HCT116 (cell line): Measurements from ENCODE around the gene MGAM2. TPM values are rescaled to one million over a fixed set of nuclear protein-coding genes. Genes with fewer than 3 reads are reported as not detected.

Experiments used
- ATAC-seq: fragments of 200-7000 bp; cut with Tn5 transposase; 2 replicates; pipeline ENCODE4 v1.9.1; 2020; ENCODE audit warnings: mild to moderate bottlenecking, moderate library complexity
- BruUV-seq: library from RNA; stranded (reverse); fragments of 400-500 nt; replicated peaks from 2 replicates; lab custom pipeline; 2021; lab: Mats Ljungman, UMichigan
- CTCF ChIA-PET: fragments of 300-600 bp; sonication (Branson Sonifier 250); formaldehyde crosslinking; loops from one replicate; lab custom pipeline; 2021; ENCODE audit warnings: antibody characterized with exemption; lab: Charles Lee
- POLR2A ChIA-PET: fragments of 300-600, 350-600 bp; sonication (Branson Sonifier 250); formaldehyde crosslinking; loops from one replicate; lab custom pipeline; 2021; ENCODE audit warnings: antibody characterized with exemption; lab: Charles Lee
- RAD21 ChIA-PET, 2 experiments: fragments of 300-600 bp; sonication (Branson Sonifier 250); formaldehyde crosslinking; loops; one replicate each; lab custom pipeline; 2023; ENCODE audit warnings: low total read pairs in 2 of 2; ENCODE audit not compliant: uncharacterized antibody in 2 of 2, unreplicated experiment in 2 of 2, low non-redundant PET in 1 of 2; lab: Charles Lee
- DNase-seq: peaks from one replicate; pipeline ENCODE4 v3.0.0-alpha.2; 2010; ENCODE audit warnings: low read depth, low spot score
- H2AFZ ChIP-seq: fragments of 200-600 bp; shearing (Covaris generic), sonication (generic); 2 replicates; pipeline ENCODE4 v1.6.1; 2017; ENCODE audit warnings: low read depth, mixed run types, mixed read lengths, antibody characterized with exemption, low read length; ENCODE audit not compliant: poor library complexity, severe bottlenecking
- H3K27ac ChIP-seq: 2 replicates; pipeline ENCODE4 v1.5.1; 2012; ENCODE audit warnings: low read depth, low read length
- H3K27me3 ChIP-seq: fragments of 200-600 bp; sonication (generic); 2 replicates; pipeline ENCODE4 v1.6.1; 2016; ENCODE audit warnings: mixed run types, low read length, mixed read lengths; ENCODE audit not compliant: insufficient read depth
- H3K36me3 ChIP-seq, 2 experiments: fragments of 200-500 bp in 1 of 2; fragments of 200-600 bp in 1 of 2; sonication (Bioruptor generic) in 1 of 2; sonication (generic) in 1 of 2; 2 replicates each; pipeline versions ENCODE4 v1.5.1 to v1.6.1; 2014 to 2016; ENCODE audit warnings: low read length in 2 of 2, inconsistent platforms in 1 of 2, mixed read lengths in 1 of 2, mixed run types in 1 of 2; ENCODE audit not compliant: insufficient read depth in 2 of 2, control insufficient read depth in 1 of 2
- H3K4me1 ChIP-seq, 2 experiments: fragments of 200-600 bp in 1 of 2; sonication (generic) in 1 of 2; 2 replicates each; pipeline versions ENCODE4 v1.5.1 to v1.6.1; 2012 to 2017; ENCODE audit warnings: low read length in 2 of 2, inconsistent platforms in 1 of 2, mild to moderate bottlenecking in 1 of 2, mixed read lengths in 1 of 2, mixed run types in 1 of 2, moderate library complexity in 1 of 2; ENCODE audit not compliant: insufficient read depth in 2 of 2, control insufficient read depth in 1 of 2
- H3K4me2 ChIP-seq: fragments of 200-600 bp; sonication (generic); 2 replicates; pipeline ENCODE4 v1.6.1; 2017; ENCODE audit warnings: mixed run types, low read length, mixed read lengths
- H3K4me3 ChIP-seq, 2 experiments: fragments of 200-600 bp in 1 of 2; sonication (generic) in 1 of 2; replicated peaks in 1 of 2; 2 replicates each; pipeline ENCODE4 v1.5.1; 2011 to 2016; ENCODE audit warnings: low read length in 2 of 2, control low read depth in 1 of 2, low read depth in 1 of 2, mild to moderate bottlenecking in 1 of 2, mixed read lengths in 1 of 2, mixed run types in 1 of 2
- H3K79me2 ChIP-seq: fragments of 200-600 bp; sonication (generic); 2 replicates; pipeline ENCODE4 v1.6.1; 2017; ENCODE audit warnings: mild to moderate bottlenecking, mixed run types, low read length, moderate library complexity, mixed read lengths; ENCODE audit not compliant: insufficient read depth
- H3K9ac ChIP-seq: fragments of 200-600 bp; sonication (generic); 2 replicates; pipeline ENCODE4 v1.6.1; 2016; ENCODE audit warnings: low read length, mixed read lengths
- H3K9me2 ChIP-seq: fragments of 200-600 bp; sonication (generic), shearing (Covaris generic); 2 replicates; pipeline ENCODE4 v1.6.1; 2017; ENCODE audit warnings: mixed run types, mild to moderate bottlenecking, moderate library complexity; ENCODE audit not compliant: insufficient read depth
- H3K9me3 ChIP-seq, 2 experiments: fragments of 200-500 bp in 1 of 2; fragments of 200-600 bp in 1 of 2; sonication (Bioruptor generic) in 1 of 2; sonication (generic) in 1 of 2; 2 replicates each; pipeline ENCODE4 v1.6.1; 2014 to 2017; ENCODE audit warnings: low read length in 2 of 2, mixed read lengths in 2 of 2, inconsistent platforms in 1 of 2, low read depth in 1 of 2, mild to moderate bottlenecking in 1 of 2, mixed run types in 1 of 2, moderate library complexity in 1 of 2; ENCODE audit not compliant: control insufficient read depth in 1 of 2, insufficient read depth in 1 of 2
- H4K20me1 ChIP-seq: fragments of 200-600 bp; sonication (generic), shearing (Covaris generic); 2 replicates; pipeline ENCODE4 v1.6.1; 2017; ENCODE audit warnings: mixed run types, mild to moderate bottlenecking, moderate library complexity; ENCODE audit not compliant: insufficient read depth
- EZH2 ChIP-seq: fragments of 200-600 bp; sonication (generic); IDR thresholded peaks from 2 replicates; pipeline ENCODE4 v1.6.1; 2017; ENCODE audit warnings: antibody characterized with exemption, mixed run types
- REST ChIP-seq: IDR thresholded peaks from 2 replicates; pipeline ENCODE4 v1.6.1; 2012; ENCODE audit warnings: low read depth
- SP1 ChIP-seq: IDR thresholded peaks from 2 replicates; pipeline ENCODE4 v1.6.1; 2012; ENCODE audit warnings: low read depth
- TCF7L2 ChIP-seq: IDR thresholded peaks from 2 replicates; pipeline ENCODE4 v1.7.0; 2011; ENCODE audit warnings: borderline replicate concordance, inconsistent platforms; ENCODE audit not compliant: insufficient read depth, insufficient read length; ENCODE audit errors: extremely low read depth
- YY1 ChIP-seq: IDR thresholded peaks from 2 replicates; pipeline ENCODE4 v1.6.1; 2011; ENCODE audit warnings: low read length, low read depth, moderate library complexity, mild to moderate bottlenecking; ENCODE audit not compliant: insufficient replicate concordance; ENCODE audit errors: extremely low read depth
- ZBTB33 ChIP-seq: IDR thresholded peaks from 2 replicates; pipeline ENCODE4 v1.6.1; 2011; ENCODE audit warnings: mild to moderate bottlenecking, low read length, moderate library complexity; ENCODE audit not compliant: insufficient replicate concordance; ENCODE audit errors: extremely low read depth
- intact Hi-C: fragments of 100-400 bp; cut with micrococcal nuclease; formaldehyde crosslinking; loops from 2 replicates; pipeline ENCODE4 v1.10.0; 2022
- total RNA-seq: library from RNA; stranded (reverse); gene quantifications from one replicate; pipeline ENCODE4 v1.2.1, GENCODE V29; 2021; ENCODE audit not compliant: unreplicated experiment

MGAM2 gene
- total RNA-seq, 1 experiment from 2014 or later: 0.05 TPM

GRCh38 chr7:142181211-142181610 is 69.7 kb downstream of the MGAM2 start:
- ChIA-PET CTCF (no interaction called here), POLR2A (no interaction called here), RAD21 (no interaction called here)
- no peak overlapping the region for H3K27ac ChIP-seq
- H2AFZ ChIP-seq: no peak overlapping the region
- no peaks in the 10 kb centered on the region for H3K9me2 ChIP-seq
- no peaks in the 10 kb centered on the region for H3K9me3 ChIP-seq
- no peak overlapping the region for H3K9ac ChIP-seq
- DNase-seq (no peak), ATAC-seq (no peak)
- H3K36me3 ChIP-seq: no peaks in the 10 kb centered on the region
- no peak overlapping the region for H3K4me3 ChIP-seq
- H4K20me1 ChIP-seq: no peaks in the 10 kb centered on the region
- intact Hi-C loops: no loop called here
- H3K4me1 ChIP-seq: no peaks in the 10 kb centered on the region
- H3K79me2 ChIP-seq: no peaks in the 10 kb centered on the region
- BruUV-seq: no TSS peak
- TF ChIP-seq EZH2 (no peak), ZBTB33 (no peak), YY1 (no peak), TCF7L2 (no peak), REST (no peak), SP1 (no peak)
- H3K27me3 ChIP-seq: no peaks in the 10 kb centered on the region; the same call in 1 of the 2 replicates
- no peak overlapping the region for H3K4me2 ChIP-seq
